WI38 (cell line): ENCODE data around the gene NAV3.

Source experiments
- H3K4me3 ChIP-seq: 2 replicates; pipeline ENCODE4 v1.5.1; 2011; ENCODE audit warnings: low read depth, mild to moderate bottlenecking, control low read depth, low read length
- TF ChIP-seq, protein P1 (sequence below): IDR thresholded peaks from 2 replicates; pipeline ENCODE4 v1.5.1; 2012; ENCODE audit warnings: low read depth, mild to moderate bottlenecking, control low read depth, low read length

Gene NAV3

DNA sequence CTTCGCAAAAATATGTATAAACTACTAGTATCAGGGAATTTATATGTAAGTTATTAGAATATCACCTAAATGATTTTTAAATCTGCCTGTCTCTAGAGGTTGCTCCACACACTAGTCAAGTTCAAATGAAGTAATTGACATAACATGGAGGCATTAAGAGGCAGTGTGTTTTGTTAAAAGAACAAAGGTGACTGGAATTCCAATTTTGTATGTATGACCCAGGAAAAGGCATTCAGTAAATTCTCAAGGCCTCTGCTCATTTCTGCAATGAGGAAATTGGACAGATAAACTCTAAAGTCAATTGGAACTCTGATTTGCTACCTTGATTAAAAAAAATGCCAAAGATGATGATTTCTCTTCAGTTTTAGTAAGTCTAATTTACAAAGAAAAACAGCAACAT is 117.1 kb downstream of the NAV3 start:
- TF ChIP-seq, protein P1, sequence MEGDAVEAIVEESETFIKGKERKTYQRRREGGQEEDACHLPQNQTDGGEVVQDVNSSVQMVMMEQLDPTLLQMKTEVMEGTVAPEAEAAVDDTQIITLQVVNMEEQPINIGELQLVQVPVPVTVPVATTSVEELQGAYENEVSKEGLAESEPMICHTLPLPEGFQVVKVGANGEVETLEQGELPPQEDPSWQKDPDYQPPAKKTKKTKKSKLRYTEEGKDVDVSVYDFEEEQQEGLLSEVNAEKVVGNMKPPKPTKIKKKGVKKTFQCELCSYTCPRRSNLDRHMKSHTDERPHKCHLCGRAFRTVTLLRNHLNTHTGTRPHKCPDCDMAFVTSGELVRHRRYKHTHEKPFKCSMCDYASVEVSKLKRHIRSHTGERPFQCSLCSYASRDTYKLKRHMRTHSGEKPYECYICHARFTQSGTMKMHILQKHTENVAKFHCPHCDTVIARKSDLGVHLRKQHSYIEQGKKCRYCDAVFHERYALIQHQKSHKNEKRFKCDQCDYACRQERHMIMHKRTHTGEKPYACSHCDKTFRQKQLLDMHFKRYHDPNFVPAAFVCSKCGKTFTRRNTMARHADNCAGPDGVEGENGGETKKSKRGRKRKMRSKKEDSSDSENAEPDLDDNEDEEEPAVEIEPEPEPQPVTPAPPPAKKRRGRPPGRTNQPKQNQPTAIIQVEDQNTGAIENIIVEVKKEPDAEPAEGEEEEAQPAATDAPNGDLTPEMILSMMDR, result no peak
- H3K4me3 ChIP-seq, result no peak overlapping the region

DNA sequence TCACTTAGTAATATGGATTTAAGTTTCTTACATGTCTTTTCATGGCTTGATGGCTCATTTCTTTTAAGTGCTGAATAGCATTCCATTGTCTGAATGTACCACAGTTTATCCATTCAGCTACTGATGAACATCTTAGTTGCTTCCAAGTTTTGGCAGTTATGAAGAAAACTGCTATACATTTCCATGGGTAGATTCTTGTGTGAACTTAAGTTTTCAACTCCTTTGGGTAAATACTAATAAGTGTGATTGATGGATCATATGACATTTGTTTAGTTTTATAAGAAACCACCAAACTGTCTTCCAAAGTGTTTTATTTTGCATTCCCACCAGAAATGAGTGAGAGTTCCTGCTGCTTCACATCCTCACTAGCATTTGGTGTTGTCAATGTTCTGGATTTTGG is 119.2 kb downstream of the NAV3 start:
- H3K4me3 ChIP-seq, result no peak overlapping the region
- TF ChIP-seq, protein P1, result no peak

DNA sequence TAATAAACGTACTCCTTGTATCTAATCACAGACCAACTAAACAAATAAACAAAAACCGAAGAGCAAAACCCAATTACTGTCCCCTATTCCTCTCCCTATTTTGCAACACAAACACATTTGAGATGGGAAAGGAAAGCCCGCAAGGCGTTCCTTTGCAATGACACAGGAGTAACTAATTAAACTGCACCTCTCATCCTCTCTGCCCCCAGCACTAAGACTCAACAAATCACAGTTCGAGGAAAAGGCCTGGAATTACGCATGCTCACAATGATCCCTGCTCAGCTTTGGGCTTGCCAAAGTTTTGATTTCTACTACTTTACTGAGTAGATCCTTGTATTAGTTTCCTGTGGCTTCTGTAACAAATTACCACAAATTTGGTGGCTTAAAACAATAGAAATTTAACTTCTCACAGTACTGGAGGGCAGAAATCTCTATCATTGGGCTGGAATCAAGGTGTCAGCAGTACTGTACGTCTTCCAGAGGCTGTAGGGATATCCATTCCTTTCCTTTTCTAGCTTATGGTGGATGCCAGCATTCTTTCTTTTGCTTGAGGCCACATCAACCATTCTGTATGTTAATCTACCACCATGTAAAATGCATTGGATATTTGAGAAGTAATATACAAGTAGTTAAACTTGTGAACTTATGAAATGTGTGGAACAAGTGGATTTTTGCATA is 123.0 kb downstream of the NAV3 start:
- TF ChIP-seq, protein P1, result no peak
- no peak overlapping the region for H3K4me3 ChIP-seq

DNA sequence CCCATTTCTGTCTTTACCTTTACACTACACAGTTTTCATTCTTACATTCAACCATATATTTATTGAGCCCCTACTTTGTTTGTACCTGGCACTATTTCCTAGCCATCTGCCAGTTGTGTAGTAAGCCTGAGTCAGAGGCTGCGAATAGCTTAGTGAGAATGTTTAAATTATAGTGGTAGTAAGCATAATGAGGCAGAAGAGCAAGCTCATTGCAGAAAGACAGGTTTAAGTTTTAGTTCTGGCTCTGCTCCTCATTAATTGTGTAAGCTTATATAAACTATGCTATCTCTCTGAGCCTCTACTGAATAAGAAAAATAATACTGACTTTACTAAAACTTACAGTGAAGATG is 123.5 kb downstream of the NAV3 start:
- TF ChIP-seq, protein P1, result no peak
- H3K4me3 ChIP-seq, result no peak overlapping the region

DNA sequence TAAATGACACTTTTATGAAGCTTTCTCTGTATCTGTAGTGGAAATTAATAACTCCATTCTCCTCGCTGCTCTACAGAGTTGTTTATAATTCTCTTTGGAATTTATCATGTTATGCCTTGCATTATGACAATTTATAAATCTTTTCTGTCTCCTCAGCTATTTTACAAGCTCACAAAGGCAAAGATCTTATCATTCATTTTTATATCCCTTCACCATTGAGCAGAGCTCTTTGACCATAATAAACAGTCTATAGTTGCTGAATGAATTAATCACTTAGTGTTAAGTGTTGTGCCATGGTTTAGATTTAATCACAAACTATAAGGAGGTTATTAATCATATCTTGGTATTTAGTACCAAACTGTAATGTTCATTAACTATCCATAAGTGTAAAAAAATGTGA is 126.4 kb downstream of the NAV3 start:
- TF ChIP-seq, protein P1, result no peak

DNA sequence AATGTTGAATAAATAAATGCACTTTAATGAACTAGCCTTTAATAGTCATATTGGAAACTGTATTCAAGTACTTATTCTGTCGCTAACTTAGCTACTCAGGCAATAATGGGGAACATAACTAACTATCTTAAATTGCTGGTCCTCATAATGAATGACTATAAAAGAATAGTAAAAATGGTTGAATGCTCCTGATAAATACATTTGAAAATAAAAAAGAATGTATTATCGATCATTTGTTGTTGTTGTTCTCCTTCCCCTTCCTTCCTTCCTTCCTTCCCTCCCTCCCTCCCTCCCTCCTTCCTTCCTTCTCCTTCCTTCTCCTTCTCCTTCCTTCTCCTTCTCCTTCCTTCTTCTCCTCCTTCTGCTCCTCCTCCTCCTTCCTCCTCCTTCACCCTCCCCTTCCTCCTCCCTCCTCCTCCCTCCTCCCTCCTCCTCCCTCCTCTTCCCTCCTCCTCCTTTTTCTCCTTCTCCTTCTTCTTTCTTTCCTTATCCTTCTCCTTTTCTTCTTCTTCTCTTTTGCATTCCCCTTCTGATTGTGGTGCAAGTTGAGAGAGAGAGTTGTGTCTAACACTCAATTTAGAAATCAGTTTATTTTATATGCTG is 133.0 kb downstream of the NAV3 start:
- TF ChIP-seq, protein P1, result no peak
- no peak overlapping the region for H3K4me3 ChIP-seq

More for the DNA sequence above, 126.4 kb downstream of the NAV3 start:
- H3K4me3 ChIP-seq, result no peak overlapping the region

DNA sequence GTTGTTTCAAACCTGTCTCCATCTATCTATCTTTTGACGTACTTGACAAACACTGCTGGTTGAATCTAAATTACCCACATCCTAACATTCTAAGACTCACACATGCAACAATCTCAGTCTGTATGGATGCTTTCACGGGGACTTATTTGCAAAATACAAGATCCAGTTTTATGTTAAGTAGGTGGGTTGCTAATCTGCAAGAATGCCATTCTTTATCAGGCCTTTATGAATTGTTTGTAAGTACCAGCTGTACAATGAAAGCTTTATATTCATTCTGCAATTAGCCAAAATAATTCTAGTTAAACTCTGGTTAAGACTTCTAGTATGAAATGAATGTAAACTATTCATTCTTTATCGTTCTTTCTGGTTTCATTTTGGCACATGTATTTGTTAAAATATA is 135.1 kb downstream of the NAV3 start:
- TF ChIP-seq, protein P1, result no peak
- no peak overlapping the region for H3K4me3 ChIP-seq
